ENCODE measurements around the gene OR9A4. TPM values are rescaled to one million over a fixed set of nuclear protein-coding genes. Genes with fewer than 3 reads are reported as not detected.

The OR9A4 gene
- total RNA-seq, 1 experiment from 2014 or later: not detected

DNA sequence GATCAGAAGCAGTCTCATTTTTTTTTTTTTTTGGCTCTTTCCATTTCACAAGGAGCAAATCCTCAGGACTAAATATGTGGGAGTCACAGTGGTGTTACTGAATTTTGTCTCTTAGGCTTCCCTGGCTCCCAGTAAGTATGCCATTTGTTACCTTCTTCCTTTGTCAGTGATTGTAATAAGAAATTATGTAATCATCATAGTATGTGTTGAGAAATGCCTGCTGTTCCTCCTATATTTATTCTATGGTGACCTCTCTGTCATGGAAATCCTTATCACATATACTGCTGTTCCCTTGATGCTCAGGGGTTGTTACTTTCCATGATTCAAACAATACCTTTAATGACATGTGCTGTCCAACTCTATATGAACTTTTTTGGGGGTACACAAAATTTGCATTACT is 4.8 kb upstream of the OR9A4 start:
- no peaks in the 10 kb centered on the region for H3K4me1 ChIP-seq
- H3K9me3 ChIP-seq: no peaks in the 10 kb centered on the region
- no peak overlapping the region for H3K27ac Mint-ChIP-seq (ENCODE audit: unreplicated experiment)
- intact Hi-C loops (cut with micrococcal nuclease; ENCODE audit: unreplicated experiment): no loop called here
- H3K4me1 Mint-ChIP-seq (ENCODE audit: low read depth, unreplicated experiment): peaks cover 7% of the 10 kb centered on the region
- H3K36me3 ChIP-seq (ENCODE audit: control insufficient read depth, insufficient read depth, low read length): no peaks in the 10 kb centered on the region
- TF ChIP-seq, protein P1, sequence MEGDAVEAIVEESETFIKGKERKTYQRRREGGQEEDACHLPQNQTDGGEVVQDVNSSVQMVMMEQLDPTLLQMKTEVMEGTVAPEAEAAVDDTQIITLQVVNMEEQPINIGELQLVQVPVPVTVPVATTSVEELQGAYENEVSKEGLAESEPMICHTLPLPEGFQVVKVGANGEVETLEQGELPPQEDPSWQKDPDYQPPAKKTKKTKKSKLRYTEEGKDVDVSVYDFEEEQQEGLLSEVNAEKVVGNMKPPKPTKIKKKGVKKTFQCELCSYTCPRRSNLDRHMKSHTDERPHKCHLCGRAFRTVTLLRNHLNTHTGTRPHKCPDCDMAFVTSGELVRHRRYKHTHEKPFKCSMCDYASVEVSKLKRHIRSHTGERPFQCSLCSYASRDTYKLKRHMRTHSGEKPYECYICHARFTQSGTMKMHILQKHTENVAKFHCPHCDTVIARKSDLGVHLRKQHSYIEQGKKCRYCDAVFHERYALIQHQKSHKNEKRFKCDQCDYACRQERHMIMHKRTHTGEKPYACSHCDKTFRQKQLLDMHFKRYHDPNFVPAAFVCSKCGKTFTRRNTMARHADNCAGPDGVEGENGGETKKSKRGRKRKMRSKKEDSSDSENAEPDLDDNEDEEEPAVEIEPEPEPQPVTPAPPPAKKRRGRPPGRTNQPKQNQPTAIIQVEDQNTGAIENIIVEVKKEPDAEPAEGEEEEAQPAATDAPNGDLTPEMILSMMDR (IDR thresholded peaks at IDR 0.05; ENCODE audit: insufficient read depth in 1 of 2, low read depth in 1 of 2, low read length in 1 of 2, severe bottlenecking in 1 of 2, unreplicated experiment in 1 of 2): no peak
- ChIA-PET POLR2A (no interaction called here), CTCF (no interaction called here)
- H3K27me3 ChIP-seq (replicated peaks; ENCODE audit: control insufficient read depth, insufficient read depth, low read length): no peaks in the 10 kb centered on the region
- peaks cover 4% of the 10 kb centered on the region for H3K27me3 Mint-ChIP-seq (ENCODE audit: insufficient read depth, unreplicated experiment)
- no peaks in the 10 kb centered on the region for H3K36me3 Mint-ChIP-seq (ENCODE audit: insufficient read depth, unreplicated experiment)
- no peak for DNase-seq
- no TSS peak for BruUV-seq (replicated peaks)
- no peaks in the 10 kb centered on the region for H3K9me3 Mint-ChIP-seq (ENCODE audit: unreplicated experiment)
- H3K4me3 Mint-ChIP-seq (ENCODE audit: unreplicated experiment): no peak overlapping the region
- no peak overlapping the region for H3K4me3 ChIP-seq (ENCODE audit: low read depth, low read length)

DNA sequence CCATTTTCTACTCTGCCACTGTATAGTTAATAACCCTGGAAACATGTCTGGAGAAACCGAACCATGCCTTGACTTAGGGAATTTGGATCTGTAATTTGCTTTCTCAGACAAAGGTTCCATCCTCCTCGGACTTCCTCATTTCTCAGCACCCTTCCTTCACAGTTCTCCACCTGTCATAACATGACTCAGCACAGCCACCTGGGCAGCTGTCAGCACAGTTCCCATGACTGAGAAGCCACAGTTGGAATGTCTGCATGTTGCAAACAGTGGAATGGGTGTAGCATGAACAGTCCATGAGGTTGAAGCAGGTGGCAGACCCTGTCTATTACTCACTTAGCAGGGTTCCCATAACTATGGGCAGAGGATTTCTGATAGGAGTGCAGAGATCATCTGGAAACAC is 634 bp upstream of the OR9A4 start:
- DNase-seq: peak; percentile 52 to 76
- intact Hi-C loops (cut with micrococcal nuclease; ENCODE audit: unreplicated experiment): no loop called here

DNA sequence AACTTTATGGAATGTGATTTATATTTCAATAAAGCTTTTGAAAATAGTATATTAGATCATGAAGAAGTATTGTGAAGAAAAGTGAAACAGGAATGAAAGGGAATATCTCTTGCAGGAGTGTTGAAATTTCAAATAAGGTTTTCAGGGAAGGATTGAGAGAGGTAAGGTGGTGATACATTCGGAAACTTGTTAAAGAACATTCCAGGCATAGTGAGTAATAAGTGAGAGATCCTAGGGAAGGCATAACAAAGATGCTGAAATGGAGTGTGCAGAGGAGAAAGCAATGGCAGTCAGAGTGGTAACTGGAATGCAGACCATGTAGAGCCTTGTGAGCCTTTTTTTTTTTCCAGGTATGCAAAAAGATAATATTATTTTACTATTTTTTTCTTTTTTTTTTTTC is 4.1 kb downstream of the OR9A4 start:
- Mint-ChIP-seq H3K27me3 (ENCODE audit: insufficient read depth, unreplicated experiment) (peaks cover 7% of the 10 kb centered on the region), H3K4me1 (ENCODE audit: low read depth, unreplicated experiment) (peaks cover 6% of the 10 kb centered on the region), H3K27ac (ENCODE audit: unreplicated experiment) (no peak overlapping the region), H3K4me3 (ENCODE audit: unreplicated experiment) (no peak overlapping the region), H3K36me3 (ENCODE audit: insufficient read depth, unreplicated experiment) (no peaks in the 10 kb centered on the region), H3K9me3 (ENCODE audit: unreplicated experiment) (no peaks in the 10 kb centered on the region)
- BruUV-seq (replicated peaks): no TSS peak
- TF ChIP-seq, protein P1 (IDR thresholded peaks at IDR 0.05; ENCODE audit: insufficient read depth in 1 of 2, low read depth in 1 of 2, low read length in 1 of 2, severe bottlenecking in 1 of 2, unreplicated experiment in 1 of 2): no peak
- ChIA-PET CTCF (no interaction called here), POLR2A (no interaction called here)
- Histone ChIP-seq H3K4me1 (no peaks in the 10 kb centered on the region), H3K36me3 (ENCODE audit: control insufficient read depth, insufficient read depth, low read length) (no peaks in the 10 kb centered on the region), H3K9me3 (no peaks in the 10 kb centered on the region), H3K4me3 (ENCODE audit: low read depth, low read length) (no peak overlapping the region), H3K27me3 (replicated peaks; ENCODE audit: control insufficient read depth, insufficient read depth, low read length) (no peaks in the 10 kb centered on the region)
- no peak for DNase-seq
- intact Hi-C loops (cut with micrococcal nuclease; ENCODE audit: unreplicated experiment): no loop called here

More for the DNA sequence above, 634 bp upstream of the OR9A4 start:
- Histone ChIP-seq H3K4me3 (ENCODE audit: low read depth, low read length) (no peak overlapping the region), H3K27me3 (replicated peaks; ENCODE audit: control insufficient read depth, insufficient read depth, low read length) (no peaks in the 10 kb centered on the region), H3K36me3 (ENCODE audit: control insufficient read depth, insufficient read depth, low read length) (no peaks in the 10 kb centered on the region), H3K4me1 (no peaks in the 10 kb centered on the region), H3K9me3 (no peaks in the 10 kb centered on the region)
- H3K27ac Mint-ChIP-seq (ENCODE audit: unreplicated experiment): no peak overlapping the region
- H3K4me1 Mint-ChIP-seq (ENCODE audit: low read depth, unreplicated experiment): peaks cover 7% of the 10 kb centered on the region
- TF ChIP-seq, protein P1 (IDR thresholded peaks at IDR 0.05; ENCODE audit: insufficient read depth in 1 of 2, low read depth in 1 of 2, low read length in 1 of 2, severe bottlenecking in 1 of 2, unreplicated experiment in 1 of 2): no peak
- no peaks in the 10 kb centered on the region for H3K36me3 Mint-ChIP-seq (ENCODE audit: insufficient read depth, unreplicated experiment)
- peaks cover 7% of the 10 kb centered on the region for H3K27me3 Mint-ChIP-seq (ENCODE audit: insufficient read depth, unreplicated experiment)
- no TSS peak for BruUV-seq (replicated peaks)
- no peaks in the 10 kb centered on the region for H3K9me3 Mint-ChIP-seq (ENCODE audit: unreplicated experiment)
- no peak overlapping the region for H3K4me3 Mint-ChIP-seq (ENCODE audit: unreplicated experiment)
- CTCF ChIA-PET: no interaction called here
- POLR2A ChIA-PET: no interaction called here

Measured in Caco-2 (cell line).